H1 (cell line): ENCODE data around the gene ATCAY. TPM values are rescaled to one million over a fixed set of nuclear protein-coding genes. Genes with fewer than 3 reads are reported as not detected.

Source experiments
- CTCF ChIA-PET: fragments of 300-600 bp; sonication (Branson Sonifier 250); formaldehyde crosslinking; loops from one replicate; lab custom pipeline; 2021; ENCODE audit not compliant: partially characterized antibody; lab: Charles Lee
- POLR2A ChIA-PET: fragments of 300-600 bp; sonication (Branson Sonifier 250); formaldehyde crosslinking; loops from one replicate; lab custom pipeline; 2021; ENCODE audit warnings: inconsistent platforms; ENCODE audit not compliant: partially characterized antibody; lab: Charles Lee
- DNase-seq, 2 experiments: peaks; one replicate each; pipeline versions ENCODE4 v3.0.0 to v3.0.0-alpha.2; 2010 to 2022; ENCODE audit warnings: low spot score in 2 of 2, low read depth in 1 of 2, mixed read lengths in 1 of 2
- FAIRE-seq: peaks from 2 replicates; lab custom pipeline; 2011; peaks lifted over from hg19 to GRCh38; lab: Jason Lieb, UNC
- H2AFZ ChIP-seq: 2 replicates; pipeline ENCODE4 v1.8.1; 2012; ENCODE audit warnings: low read length, inconsistent platforms
- H2AK5ac ChIP-seq: 2 replicates; pipeline ENCODE4 v1.6.1; 2013; ENCODE audit warnings: low read depth, low read length
- H2BK120ac ChIP-seq: replicated peaks from 2 replicates; pipeline ENCODE3; 2013; ENCODE audit warnings: low read depth, low read length, inconsistent platforms
- H2BK12ac ChIP-seq: 2 replicates; pipeline ENCODE4 v1.6.1; 2013; ENCODE audit warnings: low read depth, low read length
- H2BK15ac ChIP-seq: 2 replicates; pipeline ENCODE4 v1.6.1; 2013; ENCODE audit warnings: low read length
- H2BK20ac ChIP-seq: 2 replicates; pipeline ENCODE4 v1.6.1; 2013; ENCODE audit warnings: low read length
- H2BK5ac ChIP-seq: 2 replicates; pipeline ENCODE4 v1.6.1; 2013; ENCODE audit warnings: low read depth, low read length
- H3K14ac ChIP-seq: 2 replicates; pipeline ENCODE4 v1.6.1; 2013; ENCODE audit warnings: inconsistent platforms; ENCODE audit not compliant: insufficient read length
- H3K18ac ChIP-seq: 2 replicates; pipeline ENCODE4 v1.6.1; 2013; ENCODE audit warnings: low read length; ENCODE audit errors: extremely low read depth
- H3K23ac ChIP-seq: 2 replicates; pipeline ENCODE4 v1.6.1; 2013; ENCODE audit warnings: inconsistent platforms; ENCODE audit not compliant: insufficient read length
- H3K23me2 ChIP-seq: 2 replicates; pipeline ENCODE4 v1.6.1; 2013; ENCODE audit warnings: low read depth, low read length
- H3K27ac ChIP-seq: 2 replicates; pipeline ENCODE4 v1.6.1; 2011; ENCODE audit warnings: low read depth, low read length, inconsistent platforms
- H3K27me3 ChIP-seq, 4 experiments: replicated peaks in 1 of 4; 1 replicate in 1 of 4; 2 replicates in 3 of 4; pipeline versions ENCODE4 v1.6.1 to v1.8.1; 2011 to 2013; ENCODE audit warnings: low read length in 3 of 4, mild to moderate bottlenecking in 3 of 4, inconsistent platforms in 2 of 4, mixed read lengths in 2 of 4, moderate library complexity in 1 of 4; ENCODE audit not compliant: control insufficient read depth in 3 of 4, insufficient read depth in 3 of 4; ENCODE audit errors: extremely low read depth in 1 of 4
- H3K36me3 ChIP-seq, 4 experiments: 2 replicates each; pipeline versions ENCODE4 v1.6.1 to v1.8.1; 2011 to 2013; ENCODE audit warnings: mild to moderate bottlenecking in 4 of 4, low read length in 3 of 4, moderate library complexity in 2 of 4, control low read depth in 1 of 4, inconsistent platforms in 1 of 4; ENCODE audit not compliant: insufficient read depth in 4 of 4, control insufficient read depth in 2 of 4
- H3K4ac ChIP-seq: replicated peaks from 2 replicates; pipeline ENCODE3; 2013; ENCODE audit warnings: low read length, low read depth, mixed read lengths, inconsistent platforms; ENCODE audit not compliant: insufficient read length
- H3K4me1 ChIP-seq, 4 experiments: replicated peaks in 1 of 4; 1 replicate in 1 of 4; 2 replicates in 3 of 4; pipeline versions ENCODE4 v1.6.1 to v1.8.1; 2011 to 2013; ENCODE audit warnings: low read length in 3 of 4, inconsistent platforms in 2 of 4, mixed read lengths in 1 of 4; ENCODE audit not compliant: insufficient read depth in 4 of 4, control insufficient read depth in 3 of 4
- H3K4me2 ChIP-seq, 2 experiments: 2 replicates each; pipeline versions ENCODE4 v1.6.1 to v1.8.1; 2011 to 2013; ENCODE audit warnings: low read depth in 2 of 2, low read length in 2 of 2, control low read depth in 1 of 2, inconsistent platforms in 1 of 2, mild to moderate bottlenecking in 1 of 2; ENCODE audit not compliant: insufficient read depth in 1 of 2
- H3K4me3 ChIP-seq, 4 experiments: fragments of 200-600, 300-600 bp in 1 of 4; sonication (generic), shearing (Covaris generic), sonication (Bioruptor Twin) in 1 of 4; 2 replicates each; pipeline versions ENCODE4 v1.5.1 to v1.8.1; 2011 to 2016; ENCODE audit warnings: low read length in 4 of 4, low read depth in 3 of 4, control low read depth in 2 of 4, inconsistent platforms in 2 of 4, mild to moderate bottlenecking in 2 of 4, mixed read lengths in 1 of 4, moderate library complexity in 1 of 4; ENCODE audit not compliant: insufficient read depth in 2 of 4; ENCODE audit errors: extremely low read depth in 1 of 4
- H3K56ac ChIP-seq: replicated peaks from 2 replicates; pipeline ENCODE3; 2013; ENCODE audit warnings: low read depth, mild to moderate bottlenecking, mixed read lengths, low read length, inconsistent platforms; ENCODE audit not compliant: insufficient read length
- H3K79me1 ChIP-seq: 2 replicates; pipeline ENCODE4 v1.6.1; 2013; ENCODE audit warnings: low read depth, low read length, control low read depth
- H3K79me2 ChIP-seq, 2 experiments: 2 replicates each; pipeline versions ENCODE4 v1.6.1 to v1.8.1; 2012 to 2013; ENCODE audit warnings: low read length in 2 of 2, mild to moderate bottlenecking in 2 of 2, inconsistent platforms in 1 of 2; ENCODE audit not compliant: insufficient read depth in 2 of 2, control insufficient read depth in 1 of 2
- H3K9ac ChIP-seq, 4 experiments: replicated peaks in 1 of 4; 1 replicate in 1 of 4; 2 replicates in 3 of 4; pipeline versions ENCODE4 v1.6.1 to v1.8.1; 2011 to 2013; ENCODE audit warnings: low read depth in 3 of 4, low read length in 3 of 4, control low read depth in 2 of 4, mild to moderate bottlenecking in 2 of 4, moderate library complexity in 2 of 4, inconsistent platforms in 1 of 4; ENCODE audit errors: extremely low read depth in 1 of 4
- H3K9me3 ChIP-seq, 2 experiments: 2 replicates each; pipeline versions ENCODE4 v1.6.1 to v1.8.1; 2012 to 2013; ENCODE audit warnings: mild to moderate bottlenecking in 2 of 2, moderate library complexity in 2 of 2, control low read depth in 1 of 2, inconsistent platforms in 1 of 2, low read depth in 1 of 2, low read length in 1 of 2, mixed read lengths in 1 of 2; ENCODE audit not compliant: insufficient read depth in 2 of 2
- H4K20me1 ChIP-seq, 2 experiments: replicated peaks in 1 of 2; 2 replicates each; pipeline versions ENCODE3 to v1.8.1; 2011 to 2013; ENCODE audit warnings: inconsistent platforms in 2 of 2, low read length in 2 of 2, mild to moderate bottlenecking in 1 of 2; ENCODE audit not compliant: insufficient read depth in 2 of 2, control insufficient read depth in 1 of 2
- H4K5ac ChIP-seq: 2 replicates; pipeline ENCODE4 v1.6.1; 2013; ENCODE audit warnings: low read length, low read depth, mixed read lengths, inconsistent platforms; ENCODE audit not compliant: insufficient read length
- H4K8ac ChIP-seq: 2 replicates; pipeline ENCODE4 v1.8.0; 2013; ENCODE audit warnings: mild to moderate bottlenecking, moderate library complexity, low read length, inconsistent platforms; ENCODE audit not compliant: insufficient read depth; ENCODE audit errors: extremely low read depth
- H4K91ac ChIP-seq: replicated peaks from 2 replicates; pipeline ENCODE3; 2013; ENCODE audit warnings: low read length, mixed read lengths, inconsistent platforms; ENCODE audit not compliant: insufficient read length
- CEBPB ChIP-seq: IDR thresholded peaks from 2 replicates; pipeline ENCODE4 v1.6.1; 2012; ENCODE audit warnings: low read depth, low read length
- CHD1 ChIP-seq: IDR thresholded peaks from 2 replicates; pipeline ENCODE4 v1.6.1; 2012; ENCODE audit warnings: low read depth, low read length, improper control_type of control experiment
- CHD2 ChIP-seq: IDR thresholded peaks from 2 replicates; pipeline ENCODE4 v1.6.1; 2012; ENCODE audit warnings: low read length, improper control_type of control experiment
- CTBP2 ChIP-seq: IDR thresholded peaks from 2 replicates; pipeline ENCODE4 v1.7.0; 2011; ENCODE audit warnings: borderline replicate concordance, mild to moderate bottlenecking, moderate library complexity, mixed read lengths, low read length; ENCODE audit not compliant: insufficient read depth, insufficient read length
- EZH2 ChIP-seq: fragments of 200-600 bp; sonication (generic); IDR thresholded peaks from 2 replicates; pipeline ENCODE4 v1.7.1; 2012; ENCODE audit warnings: low read depth, mild to moderate bottlenecking, moderate library complexity, low read length, inconsistent platforms; ENCODE audit not compliant: severe bottlenecking
- HDAC2 ChIP-seq, 2 experiments: fragments of 300-600 bp in 1 of 2; sonication (generic) in 1 of 2; IDR thresholded peaks; 2 replicates each; pipeline ENCODE4 v1.6.1; 2011 to 2012; ENCODE audit warnings: low read depth in 2 of 2, low read length in 2 of 2, mild to moderate bottlenecking in 2 of 2, moderate library complexity in 2 of 2, borderline replicate concordance in 1 of 2, inconsistent platforms in 1 of 2
- POLR2A ChIP-seq, 2 experiments: IDR thresholded peaks; 1 replicate in 1 of 2; 2 replicates in 1 of 2; pipeline ENCODE4 v1.6.1; 2011; ENCODE audit warnings: low read depth in 2 of 2, low read length in 2 of 2, mild to moderate bottlenecking in 2 of 2; ENCODE audit errors: control extremely low read depth in 1 of 2
- SUZ12 ChIP-seq: fragments of 200-600 bp; sonication (generic); IDR thresholded peaks from 2 replicates; pipeline ENCODE4 v1.6.1; 2012; ENCODE audit warnings: mild to moderate bottlenecking, inconsistent platforms, low read length, moderate library complexity, mixed read lengths
- TEAD4 ChIP-seq: IDR thresholded peaks from 2 replicates; pipeline ENCODE4 v1.6.1; 2012; ENCODE audit warnings: low read depth, low read length, inconsistent platforms, mixed read lengths
- polyA plus RNA-seq, 7 experiments: library from polyadenylated mRNA; depleted of rRNA in 3 of 7; stranded (reverse) in 5 of 7; unstranded in 2 of 7; fragments of >200 nt in 5 of 7; fragments of 200-250 nt in 2 of 7; gene quantifications; 1 replicate in 5 of 7; 2 replicates in 1 of 7; 4 replicates in 1 of 7; pipeline versions ENCODE4 v1.2.1 to v1.2.3, GENCODE V29; 2011 to 2013; ENCODE audit warnings: missing spikeins in 2 of 7, mixed read lengths in 2 of 7
- total RNA-seq: library from RNA; stranded (reverse); fragmentation: NEBNext Ultra II Directional; extraction: Animal tissue kit (Norgen Biotek cat#: 25700); gene quantifications from 2 replicates; pipeline ENCODE4 v1.2.1, GENCODE V29; 2021

The ATCAY gene
- total and polyA plus RNA-seq, 2 of the 8 experiments (the other 6 are each of a cell fraction or from before 2014, with no cell fraction given) = 24.4 to 33.8 TPM

GRCh38 chr19:3923096-3923758, 42.7 kb downstream of the ATCAY start:
- H2BK15ac ChIP-seq = no peak overlapping the region
- no peak overlapping the region for H3K27ac ChIP-seq

More at GRCh38 chr19:3923096-3923758, 42.7 kb downstream of the ATCAY start:
- Histone ChIP-seq H3K23ac (no peak overlapping the region), H2BK20ac (no peak overlapping the region), H3K79me1 (no peaks in the 10 kb centered on the region), H3K9me3 (peaks cover 4% of the 10 kb centered on the region in 2 experiments; a peak in 1 of 4 replicates), H3K4me1 (no peaks in the 10 kb centered on the region), H3K14ac (no peak overlapping the region), H2AFZ (no peak overlapping the region), H3K79me2 (no peaks in the 10 kb centered on the region), H3K23me2 (peaks cover 10% of the 10 kb centered on the region; the same call in 1 of the 2 replicates), H3K27me3 (no peaks in the 10 kb centered on the region), H3K36me3 (peaks cover 10 to 37% (median 24%) of the 10 kb centered on the region in 4 experiments; a peak in 7 of 8 replicates), H3K9ac (no peak overlapping the region), H2BK120ac (no peak overlapping the region), H3K4ac (no peak overlapping the region), H3K56ac (peak overlapping the region; percentile 46), H4K91ac (no peak overlapping the region), H2BK12ac (no peak overlapping the region), H4K8ac (no peak overlapping the region), H3K4me3 (no peak overlapping the region), H4K20me1 (peaks cover 0 to 8% of the 10 kb centered on the region in 2 experiments), H3K18ac (no peak overlapping the region), H4K5ac (no peak overlapping the region), H2BK5ac (no peak overlapping the region), H2AK5ac (no peak overlapping the region), H3K4me2 (no peak overlapping the region)
- DNase-seq (no peak), FAIRE-seq (no peak)
- ChIA-PET POLR2A (no interaction called here), CTCF (no interaction called here)
- TF ChIP-seq CHD2 (no peak), CHD1 (no peak), HDAC2 (IDR thresholded peaks at IDR 0.05; ENCODE audit: borderline replicate concordance in 1 of 2, low read depth in 2 of 2, low read length in 2 of 2) (no peak), POLR2A (IDR thresholded peaks at IDR 0.05; ENCODE audit: control extremely low read depth in 1 of 2, low read depth in 2 of 2, low read length in 2 of 2) (no peak), TEAD4 (no peak), CTBP2 (no peak), SUZ12 (no peak), EZH2 (no peak), CEBPB (no peak)
